LNCAP (cell line): ENCODE measurements around the gene SIPA1L3.

Experiments used
- TF ChIP-seq, protein P1 (sequence below): fragments of 450-650 bp; IDR thresholded peaks from 2 replicates; pipeline ENCODE4 v1.5.1; 2017; ENCODE audit warnings: mild to moderate bottlenecking

The SIPA1L3 gene

DNA sequence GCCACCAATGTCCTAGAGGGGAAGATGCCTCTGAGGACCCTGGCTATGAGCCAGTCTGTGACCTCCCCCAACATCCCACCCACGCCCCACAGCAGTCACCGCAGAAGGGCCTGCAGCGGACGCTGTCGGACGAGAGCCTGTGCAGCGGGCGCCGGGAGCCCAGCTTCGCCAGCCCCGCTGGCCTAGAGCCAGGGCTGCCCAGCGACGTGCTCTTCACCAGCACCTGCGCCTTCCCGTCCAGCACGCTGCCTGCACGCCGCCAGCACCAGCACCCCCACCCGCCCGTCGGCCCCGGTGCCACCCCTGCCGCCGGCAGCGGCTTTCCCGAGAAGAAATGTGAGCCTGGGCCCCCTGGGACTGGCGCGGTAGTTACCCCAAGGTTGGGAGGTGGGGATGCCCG, 286.4 kb downstream of the SIPA1L3 start:
- TF ChIP-seq, protein P1, sequence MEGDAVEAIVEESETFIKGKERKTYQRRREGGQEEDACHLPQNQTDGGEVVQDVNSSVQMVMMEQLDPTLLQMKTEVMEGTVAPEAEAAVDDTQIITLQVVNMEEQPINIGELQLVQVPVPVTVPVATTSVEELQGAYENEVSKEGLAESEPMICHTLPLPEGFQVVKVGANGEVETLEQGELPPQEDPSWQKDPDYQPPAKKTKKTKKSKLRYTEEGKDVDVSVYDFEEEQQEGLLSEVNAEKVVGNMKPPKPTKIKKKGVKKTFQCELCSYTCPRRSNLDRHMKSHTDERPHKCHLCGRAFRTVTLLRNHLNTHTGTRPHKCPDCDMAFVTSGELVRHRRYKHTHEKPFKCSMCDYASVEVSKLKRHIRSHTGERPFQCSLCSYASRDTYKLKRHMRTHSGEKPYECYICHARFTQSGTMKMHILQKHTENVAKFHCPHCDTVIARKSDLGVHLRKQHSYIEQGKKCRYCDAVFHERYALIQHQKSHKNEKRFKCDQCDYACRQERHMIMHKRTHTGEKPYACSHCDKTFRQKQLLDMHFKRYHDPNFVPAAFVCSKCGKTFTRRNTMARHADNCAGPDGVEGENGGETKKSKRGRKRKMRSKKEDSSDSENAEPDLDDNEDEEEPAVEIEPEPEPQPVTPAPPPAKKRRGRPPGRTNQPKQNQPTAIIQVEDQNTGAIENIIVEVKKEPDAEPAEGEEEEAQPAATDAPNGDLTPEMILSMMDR, result no peak

DNA sequence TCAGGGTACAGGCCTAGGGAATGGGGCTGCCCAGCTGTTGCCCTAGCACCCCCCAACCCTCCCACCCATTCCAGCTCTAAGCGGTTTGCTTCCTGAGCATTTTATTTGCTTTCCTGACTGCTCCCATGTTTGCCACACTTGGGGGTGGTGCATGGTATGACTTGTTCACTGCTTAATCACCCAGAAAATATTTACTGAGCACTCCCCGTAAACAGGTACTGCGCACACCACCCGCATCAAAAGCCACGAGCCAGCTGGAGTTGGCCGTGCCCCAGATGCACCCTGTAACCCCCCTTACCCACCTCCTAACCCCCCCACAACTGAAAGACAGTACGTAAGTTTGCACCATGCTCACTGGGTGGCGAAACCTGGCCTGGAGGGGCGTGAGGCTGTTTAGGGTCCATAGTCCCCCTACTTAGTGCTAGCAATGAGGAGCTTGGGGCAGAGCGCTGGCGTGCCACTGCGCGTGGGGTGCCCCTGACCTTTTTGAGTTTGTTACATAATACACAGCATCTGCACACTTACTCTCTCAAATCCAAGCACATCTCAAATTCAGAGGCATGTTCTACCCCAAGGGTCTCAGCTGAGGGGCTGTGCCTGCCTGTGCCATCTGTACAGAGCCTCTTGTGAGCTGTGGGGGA, 287.2 kb downstream of the SIPA1L3 start:
- TF ChIP-seq, protein P1, result no peak

DNA sequence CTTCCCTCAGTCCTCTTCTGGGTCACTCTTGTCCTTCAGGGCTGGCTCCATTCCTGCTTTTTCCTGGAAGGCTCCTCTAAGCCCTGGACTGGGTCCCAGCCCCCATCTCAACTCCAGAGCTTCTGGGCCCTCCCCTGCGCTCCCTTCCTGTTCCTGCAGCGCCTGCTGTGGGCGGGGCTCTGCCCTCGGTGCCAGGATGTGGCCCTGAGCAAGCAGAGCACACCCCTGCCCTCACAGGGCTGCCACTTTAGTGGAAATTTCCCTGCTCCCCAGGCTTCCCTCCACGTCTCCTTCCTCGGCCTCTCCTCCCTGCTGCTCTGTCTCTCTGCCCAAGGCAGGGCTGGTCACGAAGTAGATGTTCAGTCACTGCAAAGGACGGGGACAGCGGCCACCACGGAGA, 288.2 kb downstream of the SIPA1L3 start:
- TF ChIP-seq, protein P1, result no peak

DNA sequence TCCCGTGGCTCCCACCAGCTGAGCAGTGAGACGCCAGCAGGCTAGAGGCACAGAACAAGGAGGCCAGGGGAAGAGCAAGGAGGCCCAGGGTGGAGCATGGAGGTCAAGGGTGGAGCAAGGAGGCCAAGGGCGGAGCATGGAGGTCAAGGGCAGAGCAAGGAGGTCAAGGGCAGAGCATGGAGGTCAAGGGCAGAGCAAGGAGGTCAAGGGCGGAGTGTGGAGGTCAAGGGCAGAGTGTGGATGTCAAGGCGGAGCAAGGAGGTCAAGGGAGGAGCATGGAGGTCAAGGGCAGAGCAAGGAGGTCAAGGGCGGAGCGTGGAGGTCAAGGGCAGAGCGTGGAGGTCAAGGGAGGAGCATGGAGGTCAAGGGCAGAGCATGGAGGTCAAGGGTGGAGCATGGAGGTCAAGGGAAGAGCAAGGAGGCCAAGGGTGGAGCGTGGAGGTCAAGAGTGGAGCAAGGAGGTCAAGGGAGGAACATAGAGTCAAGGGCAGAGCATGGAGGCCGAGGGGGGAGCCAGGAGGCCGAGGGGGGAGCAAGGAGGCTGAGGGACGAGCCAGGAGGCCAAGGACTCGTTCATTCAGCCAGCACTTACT, 289.3 kb downstream of the SIPA1L3 start:
- TF ChIP-seq, protein P1, result no peak

DNA sequence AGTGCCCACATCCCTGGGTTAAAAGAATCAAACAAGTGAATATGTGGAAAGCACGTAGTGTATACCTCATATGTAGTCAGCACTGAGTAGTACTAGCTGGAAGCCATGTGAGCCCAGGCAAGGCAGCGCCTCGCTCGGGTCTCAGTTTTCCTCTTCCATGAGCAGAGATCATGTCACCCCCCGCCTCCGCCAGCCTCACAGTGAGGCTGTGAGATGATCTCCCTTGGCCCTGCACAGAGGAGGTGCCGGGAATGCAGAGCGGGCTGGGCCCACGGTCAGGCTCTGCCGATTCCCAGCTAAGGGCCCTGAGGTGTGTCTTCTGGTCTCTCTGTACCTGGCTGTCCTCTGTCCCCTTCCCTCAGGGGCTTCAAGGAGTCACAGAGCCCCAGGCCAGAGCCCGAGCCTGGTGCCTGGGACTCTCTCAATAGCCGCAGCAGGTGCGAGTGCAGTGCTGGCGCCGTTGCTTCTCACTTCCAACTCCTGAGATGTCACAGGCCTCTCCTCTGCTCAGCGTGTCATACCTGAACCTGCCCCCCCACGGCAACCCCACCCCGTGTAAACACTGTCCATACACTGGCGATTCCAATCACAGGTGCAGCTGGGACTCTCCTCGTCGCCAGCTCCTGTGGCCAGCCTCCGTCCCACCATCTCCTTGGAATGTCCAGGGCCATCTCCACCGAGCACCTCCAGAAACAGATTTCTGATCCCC, 290.1 kb downstream of the SIPA1L3 start:
- TF ChIP-seq, protein P1, result no peak

DNA sequence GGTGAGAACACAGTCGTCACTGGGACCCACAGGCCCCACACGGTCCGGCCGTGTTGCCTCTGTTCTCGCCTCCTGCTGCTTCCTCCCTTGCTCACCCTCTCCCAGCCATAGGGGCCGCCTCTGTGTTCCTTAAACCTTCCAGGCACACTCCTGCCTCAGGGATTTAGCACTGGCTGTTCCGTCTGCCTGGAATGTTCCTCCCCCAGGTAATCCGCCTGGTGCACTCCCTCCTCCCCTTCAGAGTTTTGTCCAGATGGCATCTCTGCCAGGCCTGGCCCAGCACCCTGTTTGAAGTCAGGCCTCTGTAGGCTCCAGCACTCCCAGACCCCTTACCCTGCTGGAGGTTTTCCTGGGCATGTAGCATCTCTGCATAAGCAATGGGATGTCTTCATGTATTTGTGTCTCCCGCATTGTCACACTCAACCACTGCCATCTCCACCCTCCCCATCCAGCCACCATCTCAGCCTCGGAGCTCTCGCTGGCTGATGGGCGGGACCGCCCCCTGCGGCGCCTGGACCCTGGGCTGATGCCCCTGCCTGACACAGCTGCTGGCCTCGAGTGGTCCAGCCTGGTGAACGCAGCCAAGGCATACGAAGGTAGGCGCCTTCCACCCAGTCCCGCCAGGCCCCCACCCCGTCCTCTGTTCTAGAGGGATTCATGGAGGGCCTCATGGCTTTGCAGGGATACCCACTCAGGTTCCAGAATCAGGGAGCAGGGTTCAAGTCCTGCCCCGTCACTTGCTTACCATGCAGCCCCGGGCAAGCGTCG, 291.1 kb downstream of the SIPA1L3 start:
- TF ChIP-seq, protein P1, result no peak

DNA sequence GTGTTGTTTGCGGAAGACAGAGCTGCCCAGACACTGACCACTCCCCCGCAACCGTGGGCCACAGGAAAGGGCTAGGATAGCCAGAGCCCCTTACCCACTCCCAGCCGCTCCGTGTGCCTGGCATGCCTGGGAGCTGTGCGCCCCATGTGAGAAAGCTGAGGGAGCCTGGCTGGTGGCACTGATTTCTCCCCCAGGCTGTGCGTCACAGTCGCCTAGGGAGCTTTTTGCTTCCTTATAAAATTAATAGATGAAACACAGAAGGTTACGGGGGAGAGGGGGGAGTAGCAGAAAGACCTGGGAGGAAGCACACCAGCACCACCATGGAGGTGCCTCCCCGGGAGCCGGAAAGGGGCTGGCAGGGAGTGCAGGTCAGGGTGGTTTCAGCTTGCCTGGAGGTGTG, 292.3 kb downstream of the SIPA1L3 start:
- TF ChIP-seq, protein P1, result no peak
